ENCODE measurements around the gene ACSS2.

The ACSS2 gene

DNA sequence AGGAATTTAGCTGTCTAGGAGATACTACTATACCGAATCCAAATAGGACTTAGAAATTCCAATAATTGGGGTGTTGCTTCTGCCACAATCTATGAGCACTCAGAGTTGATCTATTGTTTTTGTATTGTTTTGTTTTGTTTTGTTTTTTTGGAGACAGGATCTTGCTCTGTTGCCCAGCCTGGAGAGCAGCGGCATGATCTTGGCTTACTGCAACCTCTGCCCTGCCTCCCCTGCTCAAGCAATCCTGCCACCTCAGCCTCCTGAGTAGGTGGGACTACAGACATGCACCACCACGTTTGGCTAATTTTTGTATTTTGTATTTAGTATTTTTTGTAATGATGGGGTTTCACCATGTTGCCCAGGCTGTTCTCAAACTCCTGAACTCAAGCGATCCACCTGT lies 7.4 kb downstream of the ACSS2 start:
- TF ChIP-seq, protein P1, sequence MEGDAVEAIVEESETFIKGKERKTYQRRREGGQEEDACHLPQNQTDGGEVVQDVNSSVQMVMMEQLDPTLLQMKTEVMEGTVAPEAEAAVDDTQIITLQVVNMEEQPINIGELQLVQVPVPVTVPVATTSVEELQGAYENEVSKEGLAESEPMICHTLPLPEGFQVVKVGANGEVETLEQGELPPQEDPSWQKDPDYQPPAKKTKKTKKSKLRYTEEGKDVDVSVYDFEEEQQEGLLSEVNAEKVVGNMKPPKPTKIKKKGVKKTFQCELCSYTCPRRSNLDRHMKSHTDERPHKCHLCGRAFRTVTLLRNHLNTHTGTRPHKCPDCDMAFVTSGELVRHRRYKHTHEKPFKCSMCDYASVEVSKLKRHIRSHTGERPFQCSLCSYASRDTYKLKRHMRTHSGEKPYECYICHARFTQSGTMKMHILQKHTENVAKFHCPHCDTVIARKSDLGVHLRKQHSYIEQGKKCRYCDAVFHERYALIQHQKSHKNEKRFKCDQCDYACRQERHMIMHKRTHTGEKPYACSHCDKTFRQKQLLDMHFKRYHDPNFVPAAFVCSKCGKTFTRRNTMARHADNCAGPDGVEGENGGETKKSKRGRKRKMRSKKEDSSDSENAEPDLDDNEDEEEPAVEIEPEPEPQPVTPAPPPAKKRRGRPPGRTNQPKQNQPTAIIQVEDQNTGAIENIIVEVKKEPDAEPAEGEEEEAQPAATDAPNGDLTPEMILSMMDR (IDR thresholded peaks at IDR 0.05; ENCODE audit: insufficient read depth, low read depth, low read length, missing control alignments): no peak
- H3K4me3 ChIP-seq (ENCODE audit: low read length): no peak overlapping the region
- no peak for DNase-seq (ENCODE audit: low read depth)

GRCh38 chr20:34884260-34884659 lies 7.8 kb downstream of the ACSS2 start:
- DNase-seq (ENCODE audit: low read depth): no peak
- no peak overlapping the region for H3K4me3 ChIP-seq (ENCODE audit: low read length)
- TF ChIP-seq, protein P1 (IDR thresholded peaks at IDR 0.05; ENCODE audit: insufficient read depth, low read depth, low read length, missing control alignments): no peak

DNA sequence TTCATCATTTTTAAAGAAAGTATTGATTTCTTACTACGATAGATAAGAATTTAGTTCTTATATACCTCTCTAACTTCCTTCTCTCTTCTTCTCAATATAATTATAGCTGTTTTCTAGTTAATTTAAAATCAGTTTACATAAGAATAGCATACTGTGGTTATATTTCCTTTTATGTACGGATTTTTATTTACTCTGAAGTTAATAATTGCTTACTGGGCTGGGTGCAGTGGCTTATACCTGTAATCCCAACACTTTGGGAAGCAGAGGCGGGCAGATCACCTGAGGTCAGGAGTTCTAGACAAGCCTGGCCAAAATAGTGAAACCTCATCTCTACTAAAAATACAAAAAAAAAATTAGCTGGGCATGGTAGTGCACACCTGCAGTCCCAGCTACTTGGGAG lies 9.7 kb downstream of the ACSS2 start:
- TF ChIP-seq, protein P1 (IDR thresholded peaks at IDR 0.05; ENCODE audit: insufficient read depth, low read depth, low read length, missing control alignments): no peak
- no peak overlapping the region for H3K4me3 ChIP-seq (ENCODE audit: low read length)

DNA sequence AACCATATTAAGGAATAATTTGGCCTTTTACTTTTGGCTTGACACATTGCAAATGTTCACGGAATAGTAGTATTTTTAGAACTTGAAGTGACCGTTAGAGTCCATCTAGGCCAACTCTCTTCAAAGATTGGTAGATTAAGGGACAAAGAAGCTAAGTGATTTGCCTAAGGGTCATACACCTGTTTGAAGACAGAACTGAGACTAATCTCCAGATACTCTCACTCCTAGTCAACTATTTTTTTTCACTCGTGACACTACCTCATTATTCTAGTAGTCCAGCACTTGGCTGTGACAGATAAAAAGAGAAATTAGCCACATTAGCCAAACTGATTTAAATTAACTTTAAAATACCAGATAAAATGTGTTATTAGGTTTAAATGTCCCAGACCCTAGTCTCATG lies 10.6 kb downstream of the ACSS2 start:
- no peak for DNase-seq (ENCODE audit: low read depth)
- H3K4me3 ChIP-seq (ENCODE audit: low read length): no peak overlapping the region
- TF ChIP-seq, protein P1 (IDR thresholded peaks at IDR 0.05; ENCODE audit: insufficient read depth, low read depth, low read length, missing control alignments): no peak

More for the DNA sequence above, 9.7 kb downstream of the ACSS2 start:
- no peak for DNase-seq (ENCODE audit: low read depth)

DNA sequence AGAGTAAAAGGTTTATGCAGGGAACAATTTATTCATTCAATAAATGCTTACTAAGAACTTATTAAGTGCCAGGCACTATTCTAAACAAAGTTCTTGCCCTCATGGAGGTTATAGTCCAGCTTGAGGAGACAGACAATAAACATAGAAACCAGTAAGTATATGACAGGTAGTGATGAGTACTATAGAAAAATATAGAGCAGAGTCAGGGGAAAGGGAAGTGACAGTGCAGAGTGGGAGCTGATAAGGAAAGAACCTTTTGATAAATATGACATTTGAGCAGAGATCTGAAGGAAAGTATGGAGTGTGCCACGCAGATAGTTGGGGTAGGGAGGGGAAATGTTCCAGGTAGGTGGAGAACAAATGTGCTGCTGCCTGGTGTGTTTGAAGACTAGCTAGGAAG lies 12.1 kb downstream of the ACSS2 start:
- TF ChIP-seq, protein P1 (IDR thresholded peaks at IDR 0.05; ENCODE audit: insufficient read depth, low read depth, low read length, missing control alignments): no peak
- DNase-seq (ENCODE audit: low read depth): no peak

GRCh38 chr20:34891166-34892062 lies 15.0 kb downstream of the ACSS2 start:
- no peak overlapping the region for H3K4me3 ChIP-seq (ENCODE audit: low read length)
- TF ChIP-seq, protein P1 (IDR thresholded peaks at IDR 0.05; ENCODE audit: insufficient read depth, low read depth, low read length, missing control alignments): no peak
- peak; percentile 94 for DNase-seq (ENCODE audit: low read depth)

More for the DNA sequence above, 12.1 kb downstream of the ACSS2 start:
- H3K4me3 ChIP-seq (ENCODE audit: low read length): no peak overlapping the region

DNA sequence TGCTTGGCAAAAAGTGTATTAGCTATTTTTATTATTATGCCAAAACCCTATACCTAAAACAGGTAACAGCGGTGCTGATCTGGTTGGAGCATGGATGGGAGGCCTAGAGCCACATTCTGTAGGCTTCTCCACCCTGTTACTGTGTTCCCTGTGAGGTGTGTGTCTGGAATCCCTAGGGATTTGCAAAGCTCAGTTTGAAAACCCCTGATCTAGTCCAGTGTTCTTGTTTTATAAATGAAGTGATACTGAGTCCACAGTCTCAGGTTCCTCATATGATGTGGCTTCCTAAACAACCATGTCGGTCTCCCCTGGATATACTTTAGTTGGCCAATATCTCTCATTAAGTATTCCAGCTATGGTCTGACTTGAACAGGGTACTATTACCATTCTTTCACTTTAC lies 16.3 kb downstream of the ACSS2 start:
- no peak for DNase-seq (ENCODE audit: low read depth)
- no peak overlapping the region for H3K4me3 ChIP-seq (ENCODE audit: low read length)
- TF ChIP-seq, protein P1 (IDR thresholded peaks at IDR 0.05; ENCODE audit: insufficient read depth, low read depth, low read length, missing control alignments): no peak

Data from epithelial cell of esophagus (primary cell).